GM23338 (cell line): ENCODE measurements around the gene LRIT2. TPM values are rescaled to one million over a fixed set of nuclear protein-coding genes. Genes with fewer than 3 reads are reported as not detected.
A peak's percentile ranks its signal among the peaks of the same experiment; 100 is the strongest.

Experiments
- ATAC-seq: fragments of 200-7000 bp; cut with Tn5 transposase; 3 replicates; pipeline ENCODE4 v1.9.1; 2020
- DNase-seq: peaks from one replicate; pipeline ENCODE4 v3.0.0-alpha.2; 2015; ENCODE audit warnings: low spot score
- H2AFZ ChIP-seq: fragments of 200-600 bp; sonication (generic); 2 replicates; pipeline ENCODE4 v1.8.0; 2016; ENCODE audit warnings: antibody characterized with exemption, mild to moderate bottlenecking, moderate library complexity
- H3F3A ChIP-seq: fragments of 200-600 bp; sonication (generic); replicated peaks from 2 replicates; pipeline ENCODE4 v1.8.0; 2017; ENCODE audit warnings: antibody characterized with exemption, mixed run types, low read depth
- H3K27ac ChIP-seq: fragments of 200-600 bp; sonication (generic); 2 replicates; pipeline ENCODE4 v1.6.1; 2016; ENCODE audit warnings: low read depth
- H3K27me3 ChIP-seq: fragments of 200-600 bp; sonication (generic); 2 replicates; pipeline ENCODE4 v1.8.0; 2016; ENCODE audit warnings: mild to moderate bottlenecking, mixed run types, moderate library complexity; ENCODE audit not compliant: insufficient read depth
- H3K36me3 ChIP-seq: fragments of 200-600 bp; sonication (generic); 2 replicates; pipeline ENCODE4 v1.8.0; 2016; ENCODE audit warnings: mild to moderate bottlenecking; ENCODE audit not compliant: insufficient read depth
- H3K4me1 ChIP-seq: fragments of 200-600 bp; sonication (generic); 2 replicates; pipeline ENCODE4 v1.8.0; 2016; ENCODE audit warnings: mild to moderate bottlenecking, moderate library complexity; ENCODE audit not compliant: insufficient read depth
- H3K4me2 ChIP-seq: fragments of 200-600 bp; sonication (generic); 2 replicates; pipeline ENCODE4 v1.7.1; 2017; ENCODE audit warnings: mixed run types
- H3K4me3 ChIP-seq: fragments of 200-600 bp; sonication (generic); 2 replicates; pipeline ENCODE4 v1.6.1; 2016; ENCODE audit warnings: mixed run types
- H3K79me2 ChIP-seq: fragments of 200-600 bp; sonication (generic); replicated peaks from 2 replicates; pipeline ENCODE4 v1.8.0; 2017; ENCODE audit warnings: mild to moderate bottlenecking; ENCODE audit not compliant: insufficient read depth
- H3K9me2 ChIP-seq: fragments of 200-600 bp; sonication (generic); 2 replicates; pipeline ENCODE4 v1.8.0; 2017; ENCODE audit not compliant: insufficient read depth
- H4K20me1 ChIP-seq: fragments of 200-600 bp; sonication (generic); replicated peaks from 2 replicates; pipeline ENCODE4 v1.8.0; 2017; ENCODE audit warnings: mild to moderate bottlenecking; ENCODE audit not compliant: insufficient read depth
- H3K27ac Mint-ChIP-seq: 2 replicates; pipeline ENCODE4 v1.8.0; 2020; ENCODE audit warnings: inconsistent platforms, mild to moderate bottlenecking, moderate library complexity, mixed read lengths
- H3K27me3 Mint-ChIP-seq: 3 replicates; pipeline ENCODE4 v1.8.0; 2022; ENCODE audit warnings: low read depth, mild to moderate bottlenecking, moderate library complexity, mixed read lengths, inconsistent platforms; ENCODE audit not compliant: insufficient read depth, poor library complexity
- H3K36me3 Mint-ChIP-seq: 3 replicates; pipeline ENCODE4 v1.8.0; 2021; ENCODE audit warnings: low read depth, mild to moderate bottlenecking, inconsistent platforms, moderate library complexity, mixed read lengths
- H3K4me1 Mint-ChIP-seq: 3 replicates; pipeline ENCODE4 v1.8.0; 2020; ENCODE audit warnings: mild to moderate bottlenecking, inconsistent platforms, mixed read lengths
- H3K4me3 Mint-ChIP-seq: 3 replicates; pipeline ENCODE4 v1.8.0; 2021; ENCODE audit warnings: moderate library complexity, mild to moderate bottlenecking, inconsistent platforms, mixed read lengths
- H3K9me3 Mint-ChIP-seq: 3 replicates; pipeline ENCODE4 v1.8.0; 2020; ENCODE audit warnings: moderate library complexity, mild to moderate bottlenecking, inconsistent platforms, mixed read lengths
- CREB1 ChIP-seq: fragments of 250-450 bp; sonication (Bioruptor Pico); IDR thresholded peaks from 2 replicates; pipeline ENCODE4 v1.5.0; 2020; ENCODE audit warnings: low read depth, mild to moderate bottlenecking, moderate library complexity
- EZH2 ChIP-seq: fragments of 200-600 bp; sonication (generic); IDR thresholded peaks from one replicate; pipeline ENCODE4 v1.8.0; 2017; ENCODE audit warnings: antibody characterized with exemption, mild to moderate bottlenecking, low read depth; ENCODE audit not compliant: unreplicated experiment
- polyA plus RNA-seq: library from polyadenylated mRNA; unstranded; fragments of >200 nt; fragmentation: Nextera tagmentation; extraction: Ambion mirVana; gene quantifications from 2 replicates; pipeline ENCODE4 v1.2.1, GENCODE V29; 2016
- total RNA-seq: library from RNA; depleted of rRNA; stranded (reverse); fragments of >200 nt; shearing (Covaris generic); gene quantifications from 2 replicates; pipeline ENCODE4 v1.2.3, GENCODE V29; 2014
- TF ChIP-seq, protein P1 (sequence below): fragments of 250-450 bp; sonication (Bioruptor Pico); IDR thresholded peaks from 2 replicates; pipeline ENCODE4 v1.5.0; 2020; ENCODE audit warnings: mild to moderate bottlenecking, moderate library complexity
- TF ChIP-seq, protein P2 (sequence below): IDR thresholded peaks from one replicate; pipeline ENCODE4 v1.6.1; 2018; ENCODE audit warnings: antibody characterized with exemption; ENCODE audit not compliant: unreplicated experiment

LRIT2 gene
- total and polyA plus RNA-seq, 2 experiments from 2014 or later = not detected

- TF ChIP-seq, protein P1, sequence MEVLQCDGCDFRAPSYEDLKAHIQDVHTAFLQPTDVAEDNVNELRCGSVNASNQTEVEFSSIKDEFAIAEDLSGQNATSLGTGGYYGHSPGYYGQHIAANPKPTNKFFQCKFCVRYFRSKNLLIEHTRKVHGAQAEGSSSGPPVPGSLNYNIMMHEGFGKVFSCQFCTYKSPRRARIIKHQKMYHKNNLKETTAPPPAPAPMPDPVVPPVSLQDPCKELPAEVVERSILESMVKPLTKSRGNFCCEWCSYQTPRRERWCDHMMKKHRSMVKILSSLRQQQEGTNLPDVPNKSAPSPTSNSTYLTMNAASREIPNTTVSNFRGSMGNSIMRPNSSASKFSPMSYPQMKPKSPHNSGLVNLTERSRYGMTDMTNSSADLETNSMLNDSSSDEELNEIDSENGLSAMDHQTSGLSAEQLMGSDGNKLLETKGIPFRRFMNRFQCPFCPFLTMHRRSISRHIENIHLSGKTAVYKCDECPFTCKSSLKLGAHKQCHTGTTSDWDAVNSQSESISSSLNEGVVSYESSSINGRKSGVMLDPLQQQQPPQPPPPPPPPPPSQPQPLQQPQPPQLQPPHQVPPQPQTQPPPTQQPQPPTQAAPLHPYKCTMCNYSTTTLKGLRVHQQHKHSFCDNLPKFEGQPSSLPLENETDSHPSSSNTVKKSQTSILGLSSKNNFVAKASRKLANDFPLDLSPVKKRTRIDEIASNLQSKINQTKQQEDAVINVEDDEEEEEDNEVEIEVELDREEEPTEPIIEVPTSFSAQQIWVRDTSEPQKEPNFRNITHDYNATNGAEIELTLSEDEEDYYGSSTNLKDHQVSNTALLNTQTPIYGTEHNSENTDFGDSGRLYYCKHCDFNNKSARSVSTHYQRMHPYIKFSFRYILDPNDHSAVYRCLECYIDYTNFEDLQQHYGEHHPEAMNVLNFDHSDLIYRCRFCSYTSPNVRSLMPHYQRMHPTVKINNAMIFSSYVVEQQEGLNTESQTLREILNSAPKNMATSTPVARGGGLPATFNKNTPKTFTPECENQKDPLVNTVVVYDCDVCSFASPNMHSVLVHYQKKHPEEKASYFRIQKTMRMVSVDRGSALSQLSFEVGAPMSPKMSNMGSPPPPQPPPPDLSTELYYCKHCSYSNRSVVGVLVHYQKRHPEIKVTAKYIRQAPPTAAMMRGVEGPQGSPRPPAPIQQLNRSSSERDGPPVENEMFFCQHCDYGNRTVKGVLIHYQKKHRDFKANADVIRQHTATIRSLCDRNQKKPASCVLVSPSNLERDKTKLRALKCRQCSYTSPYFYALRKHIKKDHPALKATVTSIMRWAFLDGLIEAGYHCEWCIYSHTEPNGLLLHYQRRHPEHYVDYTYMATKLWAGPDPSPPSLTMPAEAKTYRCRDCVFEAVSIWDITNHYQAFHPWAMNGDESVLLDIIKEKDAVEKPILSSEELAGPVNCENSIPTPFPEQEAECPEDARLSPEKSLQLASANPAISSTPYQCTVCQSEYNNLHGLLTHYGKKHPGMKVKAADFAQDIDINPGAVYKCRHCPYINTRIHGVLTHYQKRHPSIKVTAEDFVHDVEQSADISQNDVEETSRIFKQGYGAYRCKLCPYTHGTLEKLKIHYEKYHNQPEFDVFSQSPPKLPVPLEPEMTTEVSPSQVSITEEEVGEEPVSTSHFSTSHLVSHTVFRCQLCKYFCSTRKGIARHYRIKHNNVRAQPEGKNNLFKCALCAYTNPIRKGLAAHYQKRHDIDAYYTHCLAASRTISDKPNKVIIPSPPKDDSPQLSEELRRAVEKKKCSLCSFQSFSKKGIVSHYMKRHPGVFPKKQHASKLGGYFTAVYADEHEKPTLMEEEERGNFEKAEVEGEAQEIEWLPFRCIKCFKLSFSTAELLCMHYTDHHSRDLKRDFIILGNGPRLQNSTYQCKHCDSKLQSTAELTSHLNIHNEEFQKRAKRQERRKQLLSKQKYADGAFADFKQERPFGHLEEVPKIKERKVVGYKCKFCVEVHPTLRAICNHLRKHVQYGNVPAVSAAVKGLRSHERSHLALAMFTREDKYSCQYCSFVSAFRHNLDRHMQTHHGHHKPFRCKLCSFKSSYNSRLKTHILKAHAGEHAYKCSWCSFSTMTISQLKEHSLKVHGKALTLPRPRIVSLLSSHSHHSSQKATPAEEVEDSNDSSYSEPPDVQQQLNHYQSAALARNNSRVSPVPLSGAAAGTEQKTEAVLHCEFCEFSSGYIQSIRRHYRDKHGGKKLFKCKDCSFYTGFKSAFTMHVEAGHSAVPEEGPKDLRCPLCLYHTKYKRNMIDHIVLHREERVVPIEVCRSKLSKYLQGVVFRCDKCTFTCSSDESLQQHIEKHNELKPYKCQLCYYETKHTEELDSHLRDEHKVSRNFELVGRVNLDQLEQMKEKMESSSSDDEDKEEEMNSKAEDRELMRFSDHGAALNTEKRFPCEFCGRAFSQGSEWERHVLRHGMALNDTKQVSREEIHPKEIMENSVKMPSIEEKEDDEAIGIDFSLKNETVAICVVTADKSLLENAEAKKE (CRISPR knock-in tag) = no peak
- TF ChIP-seq, protein P2, sequence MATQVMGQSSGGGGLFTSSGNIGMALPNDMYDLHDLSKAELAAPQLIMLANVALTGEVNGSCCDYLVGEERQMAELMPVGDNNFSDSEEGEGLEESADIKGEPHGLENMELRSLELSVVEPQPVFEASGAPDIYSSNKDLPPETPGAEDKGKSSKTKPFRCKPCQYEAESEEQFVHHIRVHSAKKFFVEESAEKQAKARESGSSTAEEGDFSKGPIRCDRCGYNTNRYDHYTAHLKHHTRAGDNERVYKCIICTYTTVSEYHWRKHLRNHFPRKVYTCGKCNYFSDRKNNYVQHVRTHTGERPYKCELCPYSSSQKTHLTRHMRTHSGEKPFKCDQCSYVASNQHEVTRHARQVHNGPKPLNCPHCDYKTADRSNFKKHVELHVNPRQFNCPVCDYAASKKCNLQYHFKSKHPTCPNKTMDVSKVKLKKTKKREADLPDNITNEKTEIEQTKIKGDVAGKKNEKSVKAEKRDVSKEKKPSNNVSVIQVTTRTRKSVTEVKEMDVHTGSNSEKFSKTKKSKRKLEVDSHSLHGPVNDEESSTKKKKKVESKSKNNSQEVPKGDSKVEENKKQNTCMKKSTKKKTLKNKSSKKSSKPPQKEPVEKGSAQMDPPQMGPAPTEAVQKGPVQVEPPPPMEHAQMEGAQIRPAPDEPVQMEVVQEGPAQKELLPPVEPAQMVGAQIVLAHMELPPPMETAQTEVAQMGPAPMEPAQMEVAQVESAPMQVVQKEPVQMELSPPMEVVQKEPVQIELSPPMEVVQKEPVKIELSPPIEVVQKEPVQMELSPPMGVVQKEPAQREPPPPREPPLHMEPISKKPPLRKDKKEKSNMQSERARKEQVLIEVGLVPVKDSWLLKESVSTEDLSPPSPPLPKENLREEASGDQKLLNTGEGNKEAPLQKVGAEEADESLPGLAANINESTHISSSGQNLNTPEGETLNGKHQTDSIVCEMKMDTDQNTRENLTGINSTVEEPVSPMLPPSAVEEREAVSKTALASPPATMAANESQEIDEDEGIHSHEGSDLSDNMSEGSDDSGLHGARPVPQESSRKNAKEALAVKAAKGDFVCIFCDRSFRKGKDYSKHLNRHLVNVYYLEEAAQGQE = no peak
These were observed 30.1 kb downstream of the LRIT2 start (continued) for GRCh38 chr10:84195044-84195830.

DNA sequence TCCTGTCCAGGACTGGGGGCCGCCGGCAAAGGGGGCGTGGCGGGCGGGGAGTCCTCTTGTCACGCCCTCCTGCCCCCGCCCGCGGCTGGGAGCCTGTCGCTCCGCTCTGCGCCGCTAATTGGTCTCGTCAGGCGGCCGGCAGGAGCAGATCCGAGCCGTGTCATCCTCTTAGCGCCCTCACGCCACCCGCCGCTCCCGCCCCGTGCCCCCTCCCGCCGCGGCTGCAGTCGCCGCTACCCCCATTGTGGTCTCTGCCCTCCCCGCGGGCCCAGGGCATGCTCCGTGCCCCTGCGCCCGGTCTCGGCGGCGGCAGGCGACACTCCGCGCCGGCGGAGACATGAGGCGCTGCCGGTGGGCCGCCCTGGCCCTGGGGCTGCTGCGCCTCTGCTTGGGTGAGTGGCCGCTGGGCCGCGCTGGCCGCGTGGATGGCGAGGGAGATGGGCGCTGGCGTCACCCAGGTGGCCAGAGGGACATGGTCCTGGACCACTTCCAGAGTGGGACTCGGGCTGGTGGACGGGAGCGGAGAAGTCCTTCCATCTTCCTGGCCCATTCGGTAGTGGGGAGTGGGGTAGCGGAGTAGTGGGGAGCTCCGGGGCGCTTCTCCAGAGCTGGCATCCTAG is 30.8 kb downstream of the LRIT2 start, which contains the start of gene CDHR1:
CDHR1 (plus strand) TSS at position 114 of the 620 bp plus-strand sequence; CDS start at position 338, 224 bp downstream.
- Histone ChIP-seq H2AFZ (peak within 1 kb of the TSS; percentile 98), H4K20me1 (no peaks in the 10 kb centered on the region), H3K27me3 (peaks cover 40% of the 10 kb centered on the region), H3K4me2 (peak within 1 kb of the TSS; percentile 94), H3F3A (no peaks in the 10 kb centered on the region), H3K36me3 (no peaks in the 10 kb centered on the region), H3K27ac (no peak within 1 kb of the TSS), H3K4me3 (peak within 1 kb of the TSS; percentile 78), H3K4me1 (peaks cover 3% of the 10 kb centered on the region; the same call in 1 of the 2 replicates), H3K9me2 (no peaks in the 10 kb centered on the region), H3K79me2 (no peaks in the 10 kb centered on the region)
- H3K27ac Mint-ChIP-seq = no peak within 1 kb of the TSS
- H3K9me3 Mint-ChIP-seq = no peaks in the 10 kb centered on the region
- DNase-seq (peak; percentile 85), ATAC-seq (peak; percentile 81)
- peak within 1 kb of the TSS; percentile 72 for H3K4me3 Mint-ChIP-seq
- TF ChIP-seq EZH2 (no peak), CREB1 (CRISPR knock-in tag) (0 out of 2 replicates have a peak, but pooled peaks have one; percentile 5)
- peaks cover 5% of the 10 kb centered on the region for H3K4me1 Mint-ChIP-seq
- no peaks in the 10 kb centered on the region for H3K36me3 Mint-ChIP-seq
- H3K27me3 Mint-ChIP-seq = peaks cover 40% of the 10 kb centered on the region
